Measurements from ENCODE around the gene PET100. TPM values are rescaled to one million over a fixed set of nuclear protein-coding genes. Genes with fewer than 3 reads are reported as not detected.

The PET100 gene
- total and polyA plus RNA-seq, 10 of the 15 experiments (the other 5 are each of a cell fraction or from before 2014, with no cell fraction given) = 47.0 to 462 (median 126) TPM

DNA sequence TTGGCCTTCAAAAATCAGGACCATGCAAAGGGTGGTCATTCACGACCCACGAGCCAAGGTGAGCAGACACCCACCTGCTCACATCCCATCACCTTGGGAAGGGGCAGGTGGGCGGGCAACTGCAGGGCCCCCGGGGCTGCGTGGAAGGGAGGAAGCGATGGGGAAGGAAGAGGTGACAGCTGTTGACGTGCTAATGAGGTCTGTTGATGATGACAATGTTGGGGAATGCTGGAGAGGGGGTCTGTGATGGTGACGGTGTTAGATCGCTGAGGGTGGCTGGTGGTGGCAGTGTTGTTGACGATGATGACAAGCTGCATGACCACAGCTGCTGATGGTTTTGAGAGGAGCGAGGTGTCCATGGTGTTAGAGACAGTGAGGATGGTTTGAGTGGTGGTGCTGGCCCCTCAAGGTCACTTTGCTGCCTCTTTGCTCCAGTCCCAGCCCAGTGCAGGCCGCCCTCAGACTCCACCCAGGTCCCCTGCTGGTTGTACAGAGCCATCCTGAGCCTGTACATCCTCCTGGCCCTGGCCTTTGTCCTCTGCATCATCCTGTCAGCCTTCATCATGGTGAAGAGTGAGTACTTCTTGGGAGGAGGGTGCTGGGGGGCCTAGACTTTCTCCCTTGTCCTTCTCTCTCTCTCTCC lies 48.2 kb downstream of the PET100 start:
- no peak for ATAC-seq
- peaks cover 0 to 3% of the 10 kb centered on the region in 2 experiments; a peak in 2 of 4 replicates for H3K36me3 ChIP-seq (ENCODE audit: control insufficient read depth in 2 of 2, insufficient read depth in 2 of 2, low read length in 1 of 2)
- SMC1A ChIA-PET (ENCODE audit: uncharacterized antibody, unreplicated experiment) = interaction anchor here (0.6 to 2.9 kb wide), 4 partner anchors 20 to 123 kb away, joined by 3 to 12 read pairs (median 7); no protein-coding TSS in a partner anchor
- H3K4me3 ChIP-seq = no peak overlapping the region
- no peak overlapping the region for H3K9ac ChIP-seq (ENCODE audit: control insufficient read depth, insufficient read depth, low read length)
- RAD21 ChIA-PET (ENCODE audit: unreplicated experiment) = interaction anchor here (0.9 kb wide), 1 partner anchor 73 kb away, joined by 3 read pairs; no protein-coding TSS in a partner anchor
- FAIRE-seq = no peak
- peaks cover 0 to under 1% of the 10 kb centered on the region in 2 experiments; a peak in 3 of 4 replicates for H3K27me3 ChIP-seq (replicated peaks in 1 of 2; ENCODE audit: control insufficient read depth in 2 of 2, insufficient read depth in 2 of 2, low read length in 1 of 2)
- no peak overlapping the region for H3K27ac ChIP-seq (ENCODE audit: control insufficient read depth, insufficient read depth)
- no peak for DNase-seq (ENCODE audit: low read depth, low spot score)
- POLR2A ChIA-PET = no interaction called here
- no peak overlapping the region for H2AFZ ChIP-seq (ENCODE audit: control insufficient read depth, low read depth, low read length)
- in situ Hi-C loops (cut with MboI) (no loop called here), intact Hi-C loops (cut with micrococcal nuclease; ENCODE audit: unreplicated experiment) (loop anchor here (10.0 kb wide), 1 partner anchor 293 kb away; no protein-coding TSS in a partner anchor)
- no peak overlapping the region for H3K4me2 ChIP-seq (ENCODE audit: control insufficient read depth, insufficient read depth)
- BruUV-seq (replicated peaks) = no TSS peak
- CTCF ChIA-PET = interaction anchor here (0.5 to 3.6 kb wide), 6 partner anchors 109 to 128 kb away, joined by 3 to 20 read pairs (median 6); no protein-coding TSS in a partner anchor
- TF ChIP-seq POLR2AphosphoS5 (IDR thresholded peaks at IDR 0.05; ENCODE audit: low read length) = no peak
- TF ChIP-seq, protein P1, sequence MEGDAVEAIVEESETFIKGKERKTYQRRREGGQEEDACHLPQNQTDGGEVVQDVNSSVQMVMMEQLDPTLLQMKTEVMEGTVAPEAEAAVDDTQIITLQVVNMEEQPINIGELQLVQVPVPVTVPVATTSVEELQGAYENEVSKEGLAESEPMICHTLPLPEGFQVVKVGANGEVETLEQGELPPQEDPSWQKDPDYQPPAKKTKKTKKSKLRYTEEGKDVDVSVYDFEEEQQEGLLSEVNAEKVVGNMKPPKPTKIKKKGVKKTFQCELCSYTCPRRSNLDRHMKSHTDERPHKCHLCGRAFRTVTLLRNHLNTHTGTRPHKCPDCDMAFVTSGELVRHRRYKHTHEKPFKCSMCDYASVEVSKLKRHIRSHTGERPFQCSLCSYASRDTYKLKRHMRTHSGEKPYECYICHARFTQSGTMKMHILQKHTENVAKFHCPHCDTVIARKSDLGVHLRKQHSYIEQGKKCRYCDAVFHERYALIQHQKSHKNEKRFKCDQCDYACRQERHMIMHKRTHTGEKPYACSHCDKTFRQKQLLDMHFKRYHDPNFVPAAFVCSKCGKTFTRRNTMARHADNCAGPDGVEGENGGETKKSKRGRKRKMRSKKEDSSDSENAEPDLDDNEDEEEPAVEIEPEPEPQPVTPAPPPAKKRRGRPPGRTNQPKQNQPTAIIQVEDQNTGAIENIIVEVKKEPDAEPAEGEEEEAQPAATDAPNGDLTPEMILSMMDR (IDR thresholded peaks at IDR 0.05 in 2 of 3, conservative IDR thresholded peaks at IDR 0.05 in 1 of 3; ENCODE audit: control insufficient read depth in 2 of 3, extremely low read depth in 1 of 3, insufficient read depth in 1 of 3, low read depth in 3 of 3, low read length in 3 of 3) = 0 out of 6 replicates have a peak, but pooled peaks of 1 of the 3 experiments have one; percentile 8
- 14% methylated on average over 12 of the region's 12 CpGs for WGBS (ENCODE audit: insufficient coverage, insufficient replicate concordance, low lambda C conversion rate, missing lambda C conversion rate)
- no peaks in the 10 kb centered on the region for H4K20me1 ChIP-seq (ENCODE audit: control insufficient read depth, insufficient read depth)
- no peaks in the 10 kb centered on the region; the same call in 2 of the 3 replicates for H3K9me3 ChIP-seq (replicated peaks; ENCODE audit: control insufficient read depth, insufficient read depth, low read length)
- H3K4me1 ChIP-seq (ENCODE audit: control insufficient read depth, insufficient read depth, low read length) = peaks cover 44% of the 10 kb centered on the region
- peaks cover 21% of the 10 kb centered on the region for H3K79me2 ChIP-seq (ENCODE audit: control insufficient read depth, insufficient read depth, low read length)

All from GM12878 (cell line).